GM18868 (cell line): ENCODE results near the gene TM4SF1.

Experiments
- ATAC-seq: cut with Tn5 transposase; IDR thresholded peaks from one replicate; pipeline ENCODE4 v1.9.1; 2021; ENCODE audit warnings: mild to moderate bottlenecking, moderate library complexity; ENCODE audit not compliant: unreplicated experiment

TM4SF1 gene, protein sequence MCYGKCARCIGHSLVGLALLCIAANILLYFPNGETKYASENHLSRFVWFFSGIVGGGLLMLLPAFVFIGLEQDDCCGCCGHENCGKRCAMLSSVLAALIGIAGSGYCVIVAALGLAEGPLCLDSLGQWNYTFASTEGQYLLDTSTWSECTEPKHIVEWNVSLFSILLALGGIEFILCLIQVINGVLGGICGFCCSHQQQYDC

GRCh38 chr3:149377408-149378364 is at the start of gene TM4SF1:
Gene TM4SF1, minus strand, starts transcription at chr3:149377649. Its CDS starts 102 bp downstream, at chr3:149377547.
- ATAC-seq = no peak

DNA sequence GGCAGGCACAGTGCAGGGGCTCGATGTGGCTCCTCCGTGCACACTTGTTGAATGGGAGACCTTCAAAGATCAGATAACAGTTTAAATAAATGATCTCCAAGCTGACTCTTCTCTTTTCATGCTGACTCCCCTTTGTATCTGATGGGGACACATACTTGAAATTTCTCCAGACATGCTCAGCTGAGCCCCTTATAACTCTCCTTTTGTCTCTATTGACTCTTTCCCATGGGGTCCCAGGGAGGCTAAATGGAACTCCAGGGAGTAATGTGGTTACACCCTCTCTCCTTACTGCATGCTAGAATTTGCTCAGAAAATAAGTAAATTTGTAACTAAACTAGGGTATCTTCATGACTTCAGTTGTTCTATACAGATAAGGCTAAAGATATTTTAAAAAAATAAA is 48.9 kb upstream of the TM4SF1 start:
- no peak for ATAC-seq

DNA sequence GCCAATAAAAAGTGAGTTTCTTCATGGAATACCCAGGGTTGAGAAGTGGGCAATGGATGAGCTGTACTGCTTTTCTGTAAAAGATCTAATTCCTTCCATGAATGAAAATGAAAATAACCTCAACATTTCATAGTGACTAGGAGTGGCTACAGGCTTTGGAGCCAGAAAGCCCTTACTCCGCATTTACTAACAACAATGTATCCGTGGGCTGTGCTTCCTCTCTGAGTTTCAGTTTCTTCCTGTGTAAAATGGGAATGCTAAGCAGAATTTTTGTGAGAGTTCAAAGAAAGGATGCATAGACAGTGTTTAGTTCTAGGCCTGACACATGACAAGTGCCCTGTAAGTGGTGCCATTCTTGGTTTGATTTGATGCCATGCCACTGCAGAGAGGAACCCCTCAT is 47.5 kb upstream of the TM4SF1 start:
- ATAC-seq = no peak

DNA sequence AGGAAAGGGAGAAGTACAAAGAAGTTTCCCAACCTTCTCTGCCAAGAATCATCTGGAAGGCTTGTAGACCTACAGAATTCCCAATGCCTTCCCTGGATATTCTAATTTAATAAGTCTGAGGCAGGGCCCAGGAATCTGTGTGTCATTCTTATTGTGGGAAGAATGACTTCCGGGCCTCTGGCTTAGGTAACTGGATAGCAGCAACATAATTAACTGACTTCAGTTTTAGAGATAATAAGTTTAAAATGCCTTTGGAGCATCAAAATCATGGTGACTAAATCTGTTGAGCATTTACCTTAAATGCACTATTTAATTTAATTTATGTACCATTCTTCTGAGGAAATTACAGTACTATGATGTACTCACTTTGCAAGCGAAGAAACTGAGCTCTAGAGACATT is 44.3 kb upstream of the TM4SF1 start:
- no peak for ATAC-seq

GRCh38 chr3:149419816-149420215 is 42.4 kb upstream of the TM4SF1 start:
- no peak for ATAC-seq

DNA sequence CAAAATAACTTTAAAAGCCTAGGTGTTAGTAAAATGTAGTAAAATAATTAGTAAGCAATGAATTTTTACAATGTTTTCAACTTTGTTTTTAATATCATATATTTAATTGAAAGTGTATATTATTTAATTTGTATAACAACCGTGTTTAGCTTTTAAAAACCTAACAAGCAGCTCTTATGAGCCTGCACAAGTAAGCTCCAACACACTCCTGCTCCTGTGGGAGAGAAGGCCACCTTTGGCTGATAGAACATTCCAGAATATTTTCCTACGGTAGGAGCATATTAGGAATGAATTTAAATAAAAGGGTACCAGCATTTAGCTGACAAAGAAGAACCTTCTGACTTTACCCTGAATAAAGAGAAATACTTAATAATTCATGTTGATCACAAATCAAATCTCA is 40.3 kb upstream of the TM4SF1 start:
- ATAC-seq = no peak

DNA sequence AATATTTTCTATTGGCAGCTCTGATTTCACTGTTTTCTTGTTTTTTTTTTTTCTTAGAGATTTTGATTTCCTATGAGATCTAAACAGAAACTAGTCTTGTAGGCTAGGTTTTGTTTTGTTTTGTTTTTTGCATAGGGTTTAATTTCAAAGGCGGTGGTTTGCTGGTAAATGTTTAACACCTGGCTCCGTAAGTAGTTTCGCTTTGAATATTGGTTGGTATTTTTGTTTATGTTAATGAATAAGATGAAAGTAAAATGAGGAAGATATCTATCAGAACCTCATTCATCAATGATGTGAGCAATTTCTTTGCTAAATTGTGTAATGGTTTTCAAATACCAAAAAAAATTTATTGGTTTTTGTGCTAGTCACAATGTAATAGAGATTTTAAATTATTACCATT is 39.7 kb upstream of the TM4SF1 start:
- ATAC-seq = peak; percentile 74

DNA sequence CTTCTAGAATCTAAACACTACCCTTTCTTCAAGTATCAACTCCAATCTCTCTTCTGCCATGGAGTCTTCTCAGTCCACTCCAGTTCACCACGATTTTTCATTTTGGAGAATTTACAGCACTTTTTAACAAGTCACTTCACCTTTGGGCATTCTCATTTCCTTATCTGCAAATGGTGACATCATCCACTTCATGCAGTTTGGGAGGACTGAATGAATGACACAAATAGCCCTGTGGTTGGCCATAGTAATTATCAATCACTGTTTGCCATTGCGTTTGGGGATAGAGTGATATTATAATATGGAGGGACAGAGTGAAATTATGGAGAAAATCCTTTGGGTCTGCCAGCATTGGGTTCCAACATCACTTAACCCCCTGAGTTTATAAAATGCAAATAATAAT is 38.0 kb upstream of the TM4SF1 start:
- no peak for ATAC-seq

- no peak for ATAC-seq
These were observed 37.2 kb upstream of the TM4SF1 start for GRCh38 chr3:149414557-149415231.

- no peak for ATAC-seq
These were observed 34.1 kb upstream of the TM4SF1 start for GRCh38 chr3:149411583-149411982.

GRCh38 chr3:149409351-149409750 is 31.9 kb upstream of the TM4SF1 start:
- no peak for ATAC-seq

GRCh38 chr3:149407898-149408297 is 30.4 kb upstream of the TM4SF1 start:
- no peak for ATAC-seq

DNA sequence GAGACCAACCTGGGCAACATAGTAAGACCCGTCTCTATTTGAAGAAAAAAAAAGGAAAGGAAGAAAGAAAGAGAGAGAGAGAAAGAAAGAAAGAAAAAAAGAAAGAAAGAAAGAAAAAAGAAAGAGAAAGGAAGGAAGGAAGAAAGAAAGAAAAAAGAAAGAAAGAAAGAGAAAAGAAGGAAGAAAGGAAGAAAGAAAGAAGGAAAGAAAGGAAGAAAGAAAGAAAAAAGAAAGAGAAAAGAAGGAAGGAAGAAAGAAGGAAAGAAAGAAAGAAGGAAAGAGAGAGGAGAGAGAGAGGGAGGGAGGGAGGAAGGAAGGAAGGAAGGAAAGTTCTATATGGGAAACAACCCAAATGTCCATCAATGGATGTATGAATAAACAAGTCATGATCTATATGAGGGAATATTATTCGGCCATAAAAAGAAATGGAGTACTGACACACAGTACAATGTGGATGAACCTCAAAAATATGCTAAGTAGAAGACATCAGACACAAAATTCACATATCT is 28.8 kb upstream of the TM4SF1 start:
- no peak for ATAC-seq

DNA sequence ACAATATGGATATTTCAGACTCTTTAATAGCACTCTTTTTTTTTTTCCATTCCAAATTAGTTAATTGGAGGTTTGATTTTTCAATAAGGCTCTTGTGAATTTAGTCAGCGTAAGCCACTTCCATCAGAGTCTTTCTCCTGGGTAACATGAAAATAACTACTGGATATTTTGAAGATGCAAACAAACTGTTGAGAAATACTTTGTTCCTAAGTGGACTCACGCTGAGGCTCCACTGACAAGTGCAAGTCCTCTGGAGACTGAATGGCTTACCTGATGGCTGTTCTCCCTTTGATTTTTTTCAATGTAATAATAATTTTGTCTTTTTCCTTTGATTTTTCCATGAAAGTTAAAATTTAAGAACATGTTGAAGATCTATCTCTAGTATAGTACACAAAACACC is 26.0 kb upstream of the TM4SF1 start:
- no peak for ATAC-seq

- ATAC-seq = no peak
These were observed 25.0 kb upstream of the TM4SF1 start for GRCh38 chr3:149402481-149402880.

DNA sequence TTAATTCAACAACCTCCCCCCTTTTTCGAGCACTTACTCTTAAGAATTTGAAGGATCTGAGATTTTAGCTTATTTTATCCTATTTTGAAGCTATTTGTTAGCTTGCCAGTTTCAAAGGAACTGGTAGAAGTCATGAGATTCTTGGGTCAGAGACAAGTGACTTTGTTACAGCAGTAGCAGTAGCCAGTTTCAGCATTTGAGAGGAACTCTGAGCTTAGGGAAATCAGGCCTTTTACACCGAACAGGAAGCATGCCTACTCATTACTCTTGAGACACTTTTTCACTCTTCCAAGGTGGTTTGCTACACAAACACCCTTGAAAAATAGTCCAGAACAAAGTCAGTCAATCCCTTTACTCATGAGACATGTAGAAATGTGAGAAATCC is 24.5 kb upstream of the TM4SF1 start:
- no peak for ATAC-seq

DNA sequence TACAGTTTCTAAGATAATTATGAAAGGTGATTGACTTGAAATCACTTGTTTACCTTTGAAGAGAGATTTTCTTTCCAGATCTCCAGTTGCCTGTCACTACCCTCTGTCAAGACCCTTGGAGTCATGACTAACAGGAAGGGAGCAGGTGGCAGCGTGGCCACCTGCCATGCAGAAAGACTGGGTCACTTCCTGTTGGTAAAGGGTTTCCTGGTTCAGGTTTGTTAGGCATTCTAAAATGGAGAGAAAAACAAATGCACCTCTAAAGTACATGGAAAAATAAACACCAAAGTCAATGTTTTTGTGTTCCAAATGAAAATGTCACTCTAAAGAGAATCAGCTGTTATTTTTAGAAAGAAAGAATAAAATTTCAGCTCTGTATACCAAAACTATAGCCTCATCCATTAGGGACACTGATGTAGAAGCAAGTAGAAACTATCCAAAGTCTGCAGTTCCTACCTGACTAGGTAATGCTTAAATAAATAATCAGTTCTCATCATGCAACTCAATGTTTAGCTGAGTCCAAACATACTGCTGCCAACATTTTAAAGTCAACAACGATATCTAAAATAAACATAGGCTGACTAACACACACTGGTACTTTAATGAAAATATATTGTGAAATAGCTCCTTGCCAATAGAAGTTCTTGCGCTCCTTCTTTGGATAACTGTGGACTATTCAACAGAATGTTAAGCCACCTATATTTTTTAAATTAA is 23.9 kb upstream of the TM4SF1 start:
- no peak for ATAC-seq

DNA sequence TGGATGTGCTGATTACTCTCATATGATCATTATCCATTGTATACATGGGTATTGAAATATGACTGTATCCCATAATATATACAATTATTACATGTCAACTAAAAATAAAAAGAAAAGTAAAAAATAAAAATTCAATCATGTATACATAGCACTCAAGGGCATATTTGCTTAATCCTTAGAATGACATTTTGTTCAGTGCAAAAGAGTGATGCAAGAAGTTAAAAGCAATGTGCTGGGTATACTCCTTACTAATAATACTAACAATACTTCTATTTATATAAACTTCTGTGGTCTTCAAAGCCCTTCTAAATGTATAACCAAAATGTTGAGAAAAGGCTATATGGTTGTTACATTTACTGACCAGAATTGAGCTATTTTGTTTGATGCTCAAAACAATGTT is 23.2 kb upstream of the TM4SF1 start:
- ATAC-seq = no peak

DNA sequence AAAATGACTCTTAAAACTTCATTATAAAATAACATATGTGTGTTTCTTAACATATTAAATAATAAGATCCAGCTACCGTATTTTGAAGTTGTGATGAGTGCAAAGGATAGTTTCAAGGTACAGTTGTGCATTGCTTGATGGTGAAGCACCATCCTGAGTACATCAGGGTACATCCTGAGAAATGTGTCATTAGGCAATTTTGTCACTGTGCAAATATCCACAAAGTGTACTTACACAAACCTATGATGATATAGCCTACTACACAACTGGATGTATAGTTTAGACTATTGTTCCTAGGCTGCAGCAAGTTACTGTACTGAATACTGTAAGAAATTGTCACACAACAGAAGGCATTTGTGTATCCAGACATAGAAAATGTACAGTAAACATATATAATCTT is 20.8 kb upstream of the TM4SF1 start:
- ATAC-seq = no peak

DNA sequence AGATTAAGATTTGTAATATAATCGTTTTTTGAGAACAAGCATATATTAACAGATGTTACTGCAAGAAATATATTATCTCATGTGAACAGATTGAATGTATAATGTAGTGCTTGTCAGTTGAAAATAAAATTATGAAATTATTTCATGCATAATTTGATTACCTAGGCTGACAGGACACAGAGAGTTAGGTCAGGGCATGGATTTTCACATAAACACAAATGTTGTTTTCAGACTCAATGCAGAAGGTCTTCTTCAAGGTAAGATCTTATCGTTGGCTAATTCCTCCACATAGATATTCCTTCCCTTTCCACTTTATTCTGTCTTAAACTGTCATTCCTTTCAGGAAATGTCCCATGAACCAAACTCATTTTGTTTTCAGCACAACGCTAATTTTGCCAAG is 20.1 kb upstream of the TM4SF1 start:
- no peak for ATAC-seq

DNA sequence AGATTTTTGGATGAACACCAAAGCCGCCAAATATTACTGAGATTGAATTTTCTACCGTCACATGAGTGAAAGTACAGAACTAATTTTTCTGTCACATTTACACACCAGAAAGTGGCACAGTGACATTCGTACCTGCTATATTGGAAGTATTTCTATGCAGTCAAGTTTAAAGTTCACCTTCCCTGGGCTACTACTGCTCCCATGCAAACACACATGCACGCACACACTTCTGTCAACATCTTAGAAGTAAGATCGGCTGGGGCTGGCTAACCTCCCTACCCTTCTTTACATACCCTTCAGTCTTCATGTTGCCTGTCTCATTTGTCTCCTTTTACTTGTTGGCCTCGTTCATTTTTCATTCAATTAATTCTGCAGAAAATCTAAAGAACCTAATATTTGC is 19.0 kb upstream of the TM4SF1 start:
- no peak for ATAC-seq
